ENCODE results near the gene ARHGAP45.

GRCh38 chr19:1121395-1121794 is 54.4 kb downstream of the ARHGAP45 start:
- TF ChIP-seq RNF2 (IDR thresholded peaks at IDR 0.05; ENCODE audit: borderline replicate concordance, low read depth) (no peak), MYC (IDR thresholded peaks at IDR 0.05; ENCODE audit: borderline replicate concordance, low read length) (no peak), ZFP36 (IDR thresholded peaks at IDR 0.05; ENCODE audit: borderline replicate concordance, partially characterized antibody) (no peak), EP300 (IDR thresholded peaks at IDR 0.05) (no peak), KDM1A (IDR thresholded peaks at IDR 0.05; ENCODE audit: low read depth) (no peak)
- TF ChIP-seq, protein P1, sequence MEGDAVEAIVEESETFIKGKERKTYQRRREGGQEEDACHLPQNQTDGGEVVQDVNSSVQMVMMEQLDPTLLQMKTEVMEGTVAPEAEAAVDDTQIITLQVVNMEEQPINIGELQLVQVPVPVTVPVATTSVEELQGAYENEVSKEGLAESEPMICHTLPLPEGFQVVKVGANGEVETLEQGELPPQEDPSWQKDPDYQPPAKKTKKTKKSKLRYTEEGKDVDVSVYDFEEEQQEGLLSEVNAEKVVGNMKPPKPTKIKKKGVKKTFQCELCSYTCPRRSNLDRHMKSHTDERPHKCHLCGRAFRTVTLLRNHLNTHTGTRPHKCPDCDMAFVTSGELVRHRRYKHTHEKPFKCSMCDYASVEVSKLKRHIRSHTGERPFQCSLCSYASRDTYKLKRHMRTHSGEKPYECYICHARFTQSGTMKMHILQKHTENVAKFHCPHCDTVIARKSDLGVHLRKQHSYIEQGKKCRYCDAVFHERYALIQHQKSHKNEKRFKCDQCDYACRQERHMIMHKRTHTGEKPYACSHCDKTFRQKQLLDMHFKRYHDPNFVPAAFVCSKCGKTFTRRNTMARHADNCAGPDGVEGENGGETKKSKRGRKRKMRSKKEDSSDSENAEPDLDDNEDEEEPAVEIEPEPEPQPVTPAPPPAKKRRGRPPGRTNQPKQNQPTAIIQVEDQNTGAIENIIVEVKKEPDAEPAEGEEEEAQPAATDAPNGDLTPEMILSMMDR (IDR thresholded peaks at IDR 0.05), result no peak

All from A549 (cell line).